HG03457 (cell line): ENCODE results near the gene WFIKKN1.

Experiments used
- ATAC-seq: cut with Tn5 transposase; IDR thresholded peaks from one replicate; pipeline ENCODE4 v1.9.1; 2021; ENCODE audit warnings: moderate number of reproducible peaks; ENCODE audit not compliant: unreplicated experiment

WFIKKN1 gene

GRCh38 chr16:682493-683395 is 52.0 kb downstream of the WFIKKN1 start:
- no peak for ATAC-seq

GRCh38 chr16:683396-684070 is 52.7 kb downstream of the WFIKKN1 start:
- ATAC-seq: no peak
